Loucy (cell line): ENCODE measurements around the gene SLC39A9.

Source experiments
- CTCF ChIP-seq: fragments of 200-600 bp; sonication (generic); conservative IDR thresholded peaks from 2 replicates; pipeline ENCODE4 v1.5.1; 2014; ENCODE audit warnings: mild to moderate bottlenecking, antibody characterized with exemption, low read length
- EZH2phosphoT487 ChIP-seq: fragments of 200-600 bp; IDR thresholded peaks from 2 replicates; pipeline ENCODE4 v1.6.1; 2018; ENCODE audit warnings: antibody characterized with exemption, mild to moderate bottlenecking, moderate library complexity, borderline replicate concordance

DNA sequence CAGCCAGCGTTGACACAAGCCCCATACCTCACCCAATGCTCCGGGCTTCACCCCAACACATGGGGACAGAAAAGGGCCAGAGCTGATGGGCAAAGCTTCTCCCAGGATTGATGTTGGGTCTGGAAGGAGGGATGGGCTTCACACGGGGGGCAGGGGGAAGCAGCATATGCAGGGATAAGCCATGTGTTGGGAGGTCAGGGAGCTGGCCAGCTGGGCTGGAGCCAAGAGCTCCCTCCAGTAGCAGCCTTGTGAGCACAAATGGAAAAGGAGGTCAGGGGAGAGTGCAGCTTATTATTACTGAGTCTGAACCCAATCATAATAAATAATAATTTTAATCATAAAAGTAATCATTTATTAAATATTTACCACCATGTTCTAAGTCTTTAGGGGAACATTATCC, 95.3 kb downstream of the SLC39A9 start:
- no peak for TF ChIP-seq CTCF
- TF ChIP-seq EZH2phosphoT487: no peak
